A549 (cell line): ENCODE measurements around the gene COQ8B.
"Not testable (repeated sequence)": the region's sequence is repeated elsewhere in the genome, so short reads cannot be mapped to it uniquely, and the experiment has no call there.

ENCODE experiments used
- CHD4 ChIP-seq: fragments of 200-600 bp; sonication (generic); IDR thresholded peaks from 2 replicates; pipeline ENCODE4 v1.6.1; 2016; ENCODE audit warnings: antibody characterized with exemption, mild to moderate bottlenecking, borderline replicate concordance
- CTCF ChIP-seq: fragments of >200 bp; sonication (Bioruptor Twin); formaldehyde crosslinking; IDR thresholded peaks from 3 replicates; pipeline ENCODE4 v1.5.1; 2016
- EHF ChIP-seq: fragments of 250-450 bp; sonication (Bioruptor Pico); IDR thresholded peaks from 2 replicates; pipeline ENCODE4 v1.5.0; 2020; ENCODE audit warnings: mild to moderate bottlenecking
- FOXS1 ChIP-seq: fragments of 250-450 bp; sonication (Bioruptor Pico); IDR thresholded peaks from 2 replicates; pipeline ENCODE4 v1.5.0; 2020; ENCODE audit warnings: mild to moderate bottlenecking, moderate library complexity
- HMGXB4 ChIP-seq: fragments of 250-450 bp; sonication (Bioruptor Pico); IDR thresholded peaks from 2 replicates; pipeline ENCODE4 v1.5.0; 2021; ENCODE audit warnings: mild to moderate bottlenecking, moderate library complexity, borderline replicate concordance
- JUNB ChIP-seq: fragments of >200 bp; sonication (Bioruptor Twin); formaldehyde crosslinking; IDR thresholded peaks from 2 replicates; pipeline ENCODE4 v1.6.1; 2016
- MAX ChIP-seq: IDR thresholded peaks from 2 replicates; pipeline ENCODE4 v1.6.1; 2012
- MAZ ChIP-seq: fragments of 150-350 bp; IDR thresholded peaks from 2 replicates; pipeline ENCODE4 v1.6.1; 2014; ENCODE audit warnings: antibody characterized with exemption, low read depth, low read length, borderline replicate concordance
- MYC ChIP-seq: IDR thresholded peaks from 2 replicates; pipeline ENCODE4 v1.6.1; 2012; ENCODE audit warnings: mild to moderate bottlenecking, inconsistent platforms, low read length, improper control_type of control experiment, borderline replicate concordance
- POLR2A ChIP-seq: IDR thresholded peaks from 2 replicates; pipeline ENCODE4 v1.6.1; 2012; ENCODE audit warnings: mild to moderate bottlenecking, low read length
- REST ChIP-seq: fragments of 200-600 bp; sonication (generic); IDR thresholded peaks from 2 replicates; pipeline ENCODE4 v1.6.1; 2016; ENCODE audit warnings: antibody characterized with exemption, mild to moderate bottlenecking, moderate library complexity
- RFX5 ChIP-seq: fragments of 450-650 bp; IDR thresholded peaks from 2 replicates; pipeline ENCODE4 v1.7.1; 2014; ENCODE audit warnings: antibody characterized with exemption, mild to moderate bottlenecking, moderate library complexity
- USF2 ChIP-seq: fragments of 450-650 bp; IDR thresholded peaks from 2 replicates; pipeline ENCODE4 v1.6.1; 2014; ENCODE audit warnings: antibody characterized with exemption

- TF ChIP-seq RFX5; FOXS1 (CRISPR knock-in tag); MAX; MYC; CHD4; CTCF; MAZ; JUNB; HMGXB4 (CRISPR knock-in tag); USF2; POLR2A; REST; EHF: not testable (repeated sequence)
These were observed 64.4 kb downstream of the COQ8B start for GRCh38 chr19:40652303-40652702.
